ENCODE results near the gene FBXO4. TPM values are rescaled to one million over a fixed set of nuclear protein-coding genes. Genes with fewer than 3 reads are reported as not detected.

The FBXO4 gene
- total RNA-seq, 1 experiment from 2014 or later, result 1.2 TPM

- H4K20me1 ChIP-seq (ENCODE audit: control insufficient read depth, insufficient read depth, insufficient read length), result no peaks in the 10 kb centered on the region
- no peak overlapping the region for H4K91ac ChIP-seq (ENCODE audit: insufficient read length, low read depth, low read length)
- H2BK120ac ChIP-seq (ENCODE audit: low read depth, low read length, poor library complexity, severe bottlenecking), result no peak overlapping the region
- H2BK15ac ChIP-seq (ENCODE audit: low read depth, low read length), result no peak overlapping the region
- no peak overlapping the region for H2BK12ac ChIP-seq (ENCODE audit: insufficient read length, low read depth, low read length)
- no peak overlapping the region for H3K9ac ChIP-seq (ENCODE audit: extremely low read depth, insufficient read length, low read length)
- no peaks in the 10 kb centered on the region for H3K27me3 ChIP-seq (ENCODE audit: insufficient read depth, low read length)
- no peak overlapping the region for H3K23ac ChIP-seq (ENCODE audit: insufficient read length, low read depth, low read length)
- no peak overlapping the region for H4K5ac ChIP-seq (ENCODE audit: insufficient read length, low read depth, low read length)
- H3T11ph ChIP-seq (ENCODE audit: low read length), result no peak overlapping the region
- TF ChIP-seq, protein P1, sequence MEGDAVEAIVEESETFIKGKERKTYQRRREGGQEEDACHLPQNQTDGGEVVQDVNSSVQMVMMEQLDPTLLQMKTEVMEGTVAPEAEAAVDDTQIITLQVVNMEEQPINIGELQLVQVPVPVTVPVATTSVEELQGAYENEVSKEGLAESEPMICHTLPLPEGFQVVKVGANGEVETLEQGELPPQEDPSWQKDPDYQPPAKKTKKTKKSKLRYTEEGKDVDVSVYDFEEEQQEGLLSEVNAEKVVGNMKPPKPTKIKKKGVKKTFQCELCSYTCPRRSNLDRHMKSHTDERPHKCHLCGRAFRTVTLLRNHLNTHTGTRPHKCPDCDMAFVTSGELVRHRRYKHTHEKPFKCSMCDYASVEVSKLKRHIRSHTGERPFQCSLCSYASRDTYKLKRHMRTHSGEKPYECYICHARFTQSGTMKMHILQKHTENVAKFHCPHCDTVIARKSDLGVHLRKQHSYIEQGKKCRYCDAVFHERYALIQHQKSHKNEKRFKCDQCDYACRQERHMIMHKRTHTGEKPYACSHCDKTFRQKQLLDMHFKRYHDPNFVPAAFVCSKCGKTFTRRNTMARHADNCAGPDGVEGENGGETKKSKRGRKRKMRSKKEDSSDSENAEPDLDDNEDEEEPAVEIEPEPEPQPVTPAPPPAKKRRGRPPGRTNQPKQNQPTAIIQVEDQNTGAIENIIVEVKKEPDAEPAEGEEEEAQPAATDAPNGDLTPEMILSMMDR (conservative IDR thresholded peaks at IDR 0.05), result no peak
- no peak overlapping the region for H3K14ac ChIP-seq (ENCODE audit: insufficient read depth, low read length)
- H3K18ac ChIP-seq (ENCODE audit: insufficient read length, low read depth, low read length), result no peak overlapping the region
- no peaks in the 10 kb centered on the region for H3K9me3 ChIP-seq (ENCODE audit: control insufficient read depth, low read depth, low read length)
- no peaks in the 10 kb centered on the region for H3K27me3 Mint-ChIP-seq (ENCODE audit: low read depth)
- H3K4me3 Mint-ChIP-seq, result no peak overlapping the region
- H3K27ac ChIP-seq (ENCODE audit: insufficient read length, low read depth, low read length), result no peak overlapping the region
- no peak overlapping the region for H3K56ac ChIP-seq (ENCODE audit: insufficient read length, low read depth, low read length)
- H2AFZ ChIP-seq (ENCODE audit: low read length), result no peak overlapping the region
- no peaks in the 10 kb centered on the region for H3K4me1 ChIP-seq (ENCODE audit: insufficient read depth, low read length)
- no peak overlapping the region for H2AK5ac ChIP-seq (ENCODE audit: insufficient read length, low read length)
- no peaks in the 10 kb centered on the region for H3K79me1 ChIP-seq (ENCODE audit: insufficient read depth, low read depth, low read length, poor library complexity, severe bottlenecking)
- no peaks in the 10 kb centered on the region; a peak in 1 of 4 replicates for H3K4me1 Mint-ChIP-seq
- no peak overlapping the region for H3K27ac Mint-ChIP-seq
- no peak overlapping the region for H2BK5ac ChIP-seq (ENCODE audit: insufficient read length, low read length)
- peaks cover 0 to 7% (median 6%) of the 10 kb centered on the region in 3 experiments; a peak in 5 of 7 replicates for H3K36me3 Mint-ChIP-seq (ENCODE audit: insufficient read depth in 1 of 3, low read depth in 3 of 3)
- H2BK20ac ChIP-seq (ENCODE audit: low read depth, low read length, poor library complexity, severe bottlenecking), result no peak overlapping the region
- WGBS (ENCODE audit: extremely low coverage, insufficient read length, low lambda C conversion rate), result no CpG with 5 or more reads among the region's 1 CpG
- H3K4me2 ChIP-seq (ENCODE audit: insufficient read depth, insufficient read length, low read length), result no peak overlapping the region
- H3K79me2 ChIP-seq (ENCODE audit: insufficient read depth, low read length), result no peaks in the 10 kb centered on the region
- H3K9me3 Mint-ChIP-seq, result peaks cover 20 to 26% of the 10 kb centered on the region in 2 experiments
- no peak overlapping the region for H3K4ac ChIP-seq (ENCODE audit: low read depth, low read length)
- H4K8ac ChIP-seq (replicated peaks; ENCODE audit: insufficient read length, low read depth, low read length), result no peak overlapping the region
- no peak for DNase-seq
- no peaks in the 10 kb centered on the region for H3K23me2 ChIP-seq (ENCODE audit: insufficient read length, low read depth, low read length, poor library complexity, severe bottlenecking)
Observed at GRCh38 chr5:41961736-41962135, 36.7 kb downstream of the FBXO4 start.

All from H9 (cell line).